ENCODE measurements around the gene GIPC3.

GRCh38 chr19:3595521-3596061 is 10.3 kb downstream of the GIPC3 start:
- no peak for TF ChIP-seq CTCF (conservative IDR thresholded peaks at IDR 0.05; ENCODE audit: low read depth in 2 of 2)
- TF ChIP-seq POLR2AphosphoS5 (IDR thresholded peaks at IDR 0.05; ENCODE audit: low read depth) = no peak
- TF ChIP-seq EZH2 (IDR thresholded peaks at IDR 0.05; ENCODE audit: low read depth, unreplicated experiment) = no peak
- TF ChIP-seq REST (IDR thresholded peaks at IDR 0.05; ENCODE audit: unreplicated experiment) = no peak
- TF ChIP-seq CREB1 (CRISPR knock-in tag; IDR thresholded peaks at IDR 0.05; ENCODE audit: low read depth) = no peak
- TF ChIP-seq EZH2phosphoT487 (IDR thresholded peaks at IDR 0.05; ENCODE audit: unreplicated experiment) = no peak
- no peak for TF ChIP-seq STAT1 (IDR thresholded peaks at IDR 0.05; ENCODE audit: unreplicated experiment)
- TF ChIP-seq ETS1 (IDR thresholded peaks at IDR 0.05) = no peak
- TF ChIP-seq ZNF114 (CRISPR knock-in tag; IDR thresholded peaks at IDR 0.05) = no peak
- no peak for TF ChIP-seq ZNF331 (CRISPR knock-in tag; IDR thresholded peaks at IDR 0.05; ENCODE audit: low read depth)
- TF ChIP-seq JUNB (IDR thresholded peaks at IDR 0.05; ENCODE audit: unreplicated experiment) = no peak
- TF ChIP-seq NANOG (IDR thresholded peaks at IDR 0.05; ENCODE audit: borderline replicate concordance) = no peak
- TF ChIP-seq ZNF462 (CRISPR knock-in tag; IDR thresholded peaks at IDR 0.05) = no peak
